ENCODE data around the gene ZNF800.
"Not testable (repeated sequence)": the region's sequence is repeated elsewhere in the genome, so short reads cannot be mapped to it uniquely, and the experiment has no call there.

ZNF800 gene, protein sequence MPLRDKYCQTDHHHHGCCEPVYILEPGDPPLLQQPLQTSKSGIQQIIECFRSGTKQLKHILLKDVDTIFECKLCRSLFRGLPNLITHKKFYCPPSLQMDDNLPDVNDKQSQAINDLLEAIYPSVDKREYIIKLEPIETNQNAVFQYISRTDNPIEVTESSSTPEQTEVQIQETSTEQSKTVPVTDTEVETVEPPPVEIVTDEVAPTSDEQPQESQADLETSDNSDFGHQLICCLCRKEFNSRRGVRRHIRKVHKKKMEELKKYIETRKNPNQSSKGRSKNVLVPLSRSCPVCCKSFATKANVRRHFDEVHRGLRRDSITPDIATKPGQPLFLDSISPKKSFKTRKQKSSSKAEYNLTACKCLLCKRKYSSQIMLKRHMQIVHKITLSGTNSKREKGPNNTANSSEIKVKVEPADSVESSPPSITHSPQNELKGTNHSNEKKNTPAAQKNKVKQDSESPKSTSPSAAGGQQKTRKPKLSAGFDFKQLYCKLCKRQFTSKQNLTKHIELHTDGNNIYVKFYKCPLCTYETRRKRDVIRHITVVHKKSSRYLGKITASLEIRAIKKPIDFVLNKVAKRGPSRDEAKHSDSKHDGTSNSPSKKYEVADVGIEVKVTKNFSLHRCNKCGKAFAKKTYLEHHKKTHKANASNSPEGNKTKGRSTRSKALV

DNA sequence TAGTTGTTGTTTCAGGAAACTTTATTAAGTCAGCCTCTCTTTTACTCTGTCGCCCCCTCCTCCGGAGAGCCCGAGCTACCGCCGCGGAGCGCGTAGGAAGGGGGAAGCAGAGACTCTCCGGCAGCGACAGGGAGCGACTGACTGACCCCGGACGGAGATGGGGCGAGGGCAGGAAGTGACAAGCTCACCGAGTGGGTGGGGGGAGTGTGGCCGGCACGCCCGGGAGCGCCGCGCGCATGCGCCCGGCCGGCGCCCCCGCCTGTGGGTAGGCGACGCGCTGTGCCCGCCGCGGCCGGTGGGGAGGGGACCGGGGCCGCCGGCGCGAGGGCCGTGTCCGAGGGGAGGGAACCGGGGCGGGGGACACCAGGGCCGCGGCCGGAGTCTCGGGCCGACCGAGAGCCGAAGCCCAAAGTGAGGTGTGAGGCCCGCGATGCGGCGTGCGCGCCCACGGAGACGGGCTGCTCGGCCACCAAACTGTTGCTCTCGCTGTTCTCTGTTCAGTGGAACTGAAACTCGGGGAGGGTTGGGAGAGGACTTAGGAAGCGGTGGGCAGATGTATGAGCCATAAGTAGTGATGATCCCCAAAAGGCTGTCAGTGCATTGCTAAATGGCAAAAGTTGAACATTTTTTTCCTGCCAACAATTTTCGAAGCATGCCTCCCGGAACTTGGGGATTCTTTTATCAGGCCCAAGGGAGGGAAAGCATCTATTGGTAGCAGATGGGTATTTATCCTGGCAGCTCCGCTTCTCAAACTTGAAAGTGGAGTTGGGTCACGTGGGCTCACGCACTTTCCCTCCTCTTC is at the start of gene ZNF800:
ZNF800 (minus strand) TSS at position 143 of the 802 bp plus-strand sequence. CDS start 1,151 bp downstream, outside the sequence.
- H3K4me3 ChIP-seq (ENCODE audit: low read depth, low read length): peak within 1 kb of the TSS; percentile 93
- TF ChIP-seq, protein P1, sequence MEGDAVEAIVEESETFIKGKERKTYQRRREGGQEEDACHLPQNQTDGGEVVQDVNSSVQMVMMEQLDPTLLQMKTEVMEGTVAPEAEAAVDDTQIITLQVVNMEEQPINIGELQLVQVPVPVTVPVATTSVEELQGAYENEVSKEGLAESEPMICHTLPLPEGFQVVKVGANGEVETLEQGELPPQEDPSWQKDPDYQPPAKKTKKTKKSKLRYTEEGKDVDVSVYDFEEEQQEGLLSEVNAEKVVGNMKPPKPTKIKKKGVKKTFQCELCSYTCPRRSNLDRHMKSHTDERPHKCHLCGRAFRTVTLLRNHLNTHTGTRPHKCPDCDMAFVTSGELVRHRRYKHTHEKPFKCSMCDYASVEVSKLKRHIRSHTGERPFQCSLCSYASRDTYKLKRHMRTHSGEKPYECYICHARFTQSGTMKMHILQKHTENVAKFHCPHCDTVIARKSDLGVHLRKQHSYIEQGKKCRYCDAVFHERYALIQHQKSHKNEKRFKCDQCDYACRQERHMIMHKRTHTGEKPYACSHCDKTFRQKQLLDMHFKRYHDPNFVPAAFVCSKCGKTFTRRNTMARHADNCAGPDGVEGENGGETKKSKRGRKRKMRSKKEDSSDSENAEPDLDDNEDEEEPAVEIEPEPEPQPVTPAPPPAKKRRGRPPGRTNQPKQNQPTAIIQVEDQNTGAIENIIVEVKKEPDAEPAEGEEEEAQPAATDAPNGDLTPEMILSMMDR (IDR thresholded peaks at IDR 0.05; ENCODE audit: insufficient read depth, low read depth, low read length, missing control alignments): no peak
- peak; percentile 95 for DNase-seq (ENCODE audit: low read depth)

DNA sequence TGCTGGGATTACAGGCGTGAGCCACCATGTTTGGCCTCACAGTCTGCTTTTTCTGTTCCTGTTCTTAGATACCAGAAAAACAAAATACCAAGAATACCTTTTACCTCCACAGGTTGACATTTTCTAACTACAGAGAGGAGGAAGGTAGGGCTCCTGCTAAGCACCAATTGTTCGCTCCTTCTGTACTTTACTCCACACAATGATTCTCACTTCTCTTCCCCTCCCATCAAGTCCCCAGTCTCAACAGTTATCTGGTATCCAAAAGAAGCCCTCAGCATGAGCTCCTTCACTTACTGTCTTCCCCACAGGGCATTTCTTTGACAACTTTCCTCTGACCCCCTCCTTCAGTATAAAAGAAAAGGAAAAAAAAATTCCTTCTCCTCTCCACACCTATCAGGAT is 47.7 kb upstream of the ZNF800 start:
- no peak for DNase-seq (ENCODE audit: low read depth)
- no peak overlapping the region for H3K4me3 ChIP-seq (ENCODE audit: low read depth, low read length)
- TF ChIP-seq, protein P1 (IDR thresholded peaks at IDR 0.05; ENCODE audit: insufficient read depth, low read depth, low read length, missing control alignments): no peak

DNA sequence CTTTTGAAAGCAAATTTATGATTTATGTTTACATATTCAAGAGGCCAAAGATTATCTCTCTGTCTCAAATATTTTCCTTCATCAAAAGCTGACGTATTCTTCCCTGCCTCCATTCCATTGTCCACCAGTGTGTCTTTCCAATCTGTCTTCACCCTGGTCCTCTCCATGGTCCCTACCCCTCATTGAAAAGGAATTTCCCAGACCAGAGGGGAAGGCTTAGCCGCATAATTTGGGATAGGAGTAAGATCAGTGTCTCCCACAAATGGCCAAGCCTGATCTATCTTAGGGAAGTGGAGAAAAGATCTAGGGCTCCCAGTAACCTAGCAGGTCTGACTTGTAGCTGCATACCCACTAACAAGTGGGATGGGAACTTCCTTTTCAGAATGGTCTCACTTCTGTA is 46.3 kb upstream of the ZNF800 start:
- DNase-seq (ENCODE audit: low read depth): no peak
- TF ChIP-seq, protein P1 (IDR thresholded peaks at IDR 0.05; ENCODE audit: insufficient read depth, low read depth, low read length, missing control alignments): no peak
- H3K4me3 ChIP-seq (ENCODE audit: low read depth, low read length): no peak overlapping the region

DNA sequence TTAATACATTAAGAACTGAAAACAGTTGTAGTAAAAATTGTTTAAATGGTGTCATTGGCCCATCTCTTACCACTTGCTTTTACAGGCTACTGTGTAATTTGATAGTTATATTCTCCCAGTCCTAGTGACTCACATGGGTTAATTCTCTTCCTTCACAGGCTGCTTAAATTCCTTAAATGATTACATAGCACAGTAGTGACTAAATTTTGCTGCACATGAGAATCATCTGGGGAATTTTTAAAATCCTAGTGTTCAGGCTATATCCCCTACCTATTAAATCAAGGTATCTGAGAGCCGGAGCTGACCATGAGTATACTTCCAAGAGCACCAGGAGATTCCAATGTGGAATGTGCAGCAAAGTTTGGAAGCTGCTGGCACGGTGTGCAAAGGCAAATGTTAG is 45.3 kb upstream of the ZNF800 start:
- DNase-seq (ENCODE audit: low read depth): no peak
- H3K4me3 ChIP-seq (ENCODE audit: low read depth, low read length): no peak overlapping the region
- TF ChIP-seq, protein P1 (IDR thresholded peaks at IDR 0.05; ENCODE audit: insufficient read depth, low read depth, low read length, missing control alignments): no peak

DNA sequence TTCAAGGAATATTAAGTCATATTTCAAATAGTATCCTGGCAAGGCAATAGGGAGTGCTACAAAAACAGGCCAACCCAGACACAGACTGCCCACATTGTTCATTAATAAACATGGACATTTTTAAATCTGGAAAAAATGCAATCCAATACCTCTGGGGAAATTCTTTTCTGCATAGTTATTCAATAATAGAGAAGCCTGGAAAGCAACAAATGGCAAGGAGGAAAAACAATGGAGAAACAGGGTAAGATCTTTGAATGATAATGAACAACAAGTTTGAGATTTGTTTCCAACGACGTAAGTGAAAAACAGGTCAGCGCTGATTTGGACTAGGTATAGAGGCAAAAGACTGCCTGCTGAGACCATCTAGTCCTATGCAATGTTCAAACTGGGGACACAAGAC is 44.7 kb upstream of the ZNF800 start:
- TF ChIP-seq, protein P1 (IDR thresholded peaks at IDR 0.05; ENCODE audit: insufficient read depth, low read depth, low read length, missing control alignments): no peak
- no peak for DNase-seq (ENCODE audit: low read depth)
- H3K4me3 ChIP-seq (ENCODE audit: low read depth, low read length): no peak overlapping the region

DNA sequence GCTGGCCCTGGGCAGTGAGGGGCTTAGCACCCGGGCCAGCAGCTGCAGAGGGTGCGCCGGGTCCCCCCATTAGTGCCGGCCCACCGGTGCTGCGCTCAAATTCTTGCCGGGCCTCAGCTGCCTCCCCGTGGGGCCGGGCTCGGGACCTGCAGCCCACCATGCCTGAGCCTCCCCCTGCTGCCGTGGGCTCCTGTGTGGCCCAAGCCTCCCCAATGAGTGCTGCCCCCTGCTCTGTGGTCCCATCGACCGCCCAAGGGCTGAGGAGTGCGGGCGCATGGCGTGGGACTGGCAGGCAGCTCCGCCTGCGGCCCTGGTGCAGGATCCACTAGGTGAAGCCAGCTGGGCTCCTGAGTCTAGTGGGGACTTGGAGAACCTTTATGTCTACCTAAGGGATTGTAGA is 36.8 kb upstream of the ZNF800 start:
- H3K4me3 ChIP-seq (ENCODE audit: low read depth, low read length); DNase-seq (ENCODE audit: low read depth): not testable (repeated sequence)

DNA sequence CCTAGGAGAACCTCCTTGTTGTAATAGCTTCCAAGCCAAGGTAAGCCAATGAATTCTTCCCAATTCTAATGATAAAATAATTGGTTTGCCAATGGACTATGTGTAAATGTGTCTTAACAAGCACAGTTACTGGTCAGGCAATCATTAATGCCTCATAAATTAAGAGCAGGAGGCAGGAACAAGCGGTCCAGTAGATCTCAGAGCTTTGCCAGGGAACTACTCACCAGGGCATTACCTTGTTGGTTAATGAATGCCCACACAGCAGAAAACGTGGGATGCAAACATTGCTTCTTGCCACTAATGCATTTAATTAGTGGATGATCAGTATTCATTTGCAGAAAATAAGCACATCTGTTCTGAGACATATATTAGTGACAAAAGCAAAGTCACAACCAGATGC is 26.7 kb upstream of the ZNF800 start:
- DNase-seq (ENCODE audit: low read depth): no peak
- TF ChIP-seq, protein P1 (IDR thresholded peaks at IDR 0.05; ENCODE audit: insufficient read depth, low read depth, low read length, missing control alignments): no peak
- no peak overlapping the region for H3K4me3 ChIP-seq (ENCODE audit: low read depth, low read length)
